DOHH2 (cell line): ENCODE results near the gene ZBTB16.

Source experiments
- EZH2phosphoT487 ChIP-seq: fragments of 200-600 bp; sonication (generic); IDR thresholded peaks from 2 replicates; pipeline ENCODE4 v1.6.1; 2017; ENCODE audit warnings: borderline replicate concordance, mild to moderate bottlenecking, antibody characterized with exemption, low read length, moderate library complexity, mixed read lengths
- TF ChIP-seq, protein P1 (sequence below): fragments of 200-600 bp; sonication (generic); IDR thresholded peaks from one replicate; pipeline ENCODE4 v1.5.1; 2014; ENCODE audit warnings: antibody characterized with exemption, mild to moderate bottlenecking, low read depth, low read length; ENCODE audit not compliant: poor library complexity, severe bottlenecking

DNA sequence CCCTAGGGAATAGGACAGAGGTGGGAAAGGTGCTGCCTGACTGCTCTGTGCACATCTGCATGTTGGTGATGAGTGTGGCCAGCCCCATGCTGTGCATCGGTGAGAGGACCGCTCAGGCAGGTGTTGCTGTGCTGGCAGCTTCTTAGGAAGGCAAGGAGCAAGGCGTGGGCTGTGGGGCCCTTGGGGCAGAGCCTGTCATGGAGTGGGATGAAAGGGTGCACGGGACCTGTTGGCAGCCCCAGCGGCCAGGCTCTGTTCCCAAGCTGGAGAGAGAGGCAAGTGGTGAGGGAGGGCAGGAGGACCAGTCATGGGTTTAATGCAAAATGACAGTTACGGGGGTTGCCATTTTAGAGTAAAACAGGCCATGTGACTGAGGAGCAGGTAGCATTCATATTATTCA, 78.3 kb downstream of the ZBTB16 start:
- TF ChIP-seq, protein P1, sequence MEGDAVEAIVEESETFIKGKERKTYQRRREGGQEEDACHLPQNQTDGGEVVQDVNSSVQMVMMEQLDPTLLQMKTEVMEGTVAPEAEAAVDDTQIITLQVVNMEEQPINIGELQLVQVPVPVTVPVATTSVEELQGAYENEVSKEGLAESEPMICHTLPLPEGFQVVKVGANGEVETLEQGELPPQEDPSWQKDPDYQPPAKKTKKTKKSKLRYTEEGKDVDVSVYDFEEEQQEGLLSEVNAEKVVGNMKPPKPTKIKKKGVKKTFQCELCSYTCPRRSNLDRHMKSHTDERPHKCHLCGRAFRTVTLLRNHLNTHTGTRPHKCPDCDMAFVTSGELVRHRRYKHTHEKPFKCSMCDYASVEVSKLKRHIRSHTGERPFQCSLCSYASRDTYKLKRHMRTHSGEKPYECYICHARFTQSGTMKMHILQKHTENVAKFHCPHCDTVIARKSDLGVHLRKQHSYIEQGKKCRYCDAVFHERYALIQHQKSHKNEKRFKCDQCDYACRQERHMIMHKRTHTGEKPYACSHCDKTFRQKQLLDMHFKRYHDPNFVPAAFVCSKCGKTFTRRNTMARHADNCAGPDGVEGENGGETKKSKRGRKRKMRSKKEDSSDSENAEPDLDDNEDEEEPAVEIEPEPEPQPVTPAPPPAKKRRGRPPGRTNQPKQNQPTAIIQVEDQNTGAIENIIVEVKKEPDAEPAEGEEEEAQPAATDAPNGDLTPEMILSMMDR = no peak
- TF ChIP-seq EZH2phosphoT487 = no peak
